Measurements from ENCODE around the gene KDM6B.

KDM6B gene

DNA sequence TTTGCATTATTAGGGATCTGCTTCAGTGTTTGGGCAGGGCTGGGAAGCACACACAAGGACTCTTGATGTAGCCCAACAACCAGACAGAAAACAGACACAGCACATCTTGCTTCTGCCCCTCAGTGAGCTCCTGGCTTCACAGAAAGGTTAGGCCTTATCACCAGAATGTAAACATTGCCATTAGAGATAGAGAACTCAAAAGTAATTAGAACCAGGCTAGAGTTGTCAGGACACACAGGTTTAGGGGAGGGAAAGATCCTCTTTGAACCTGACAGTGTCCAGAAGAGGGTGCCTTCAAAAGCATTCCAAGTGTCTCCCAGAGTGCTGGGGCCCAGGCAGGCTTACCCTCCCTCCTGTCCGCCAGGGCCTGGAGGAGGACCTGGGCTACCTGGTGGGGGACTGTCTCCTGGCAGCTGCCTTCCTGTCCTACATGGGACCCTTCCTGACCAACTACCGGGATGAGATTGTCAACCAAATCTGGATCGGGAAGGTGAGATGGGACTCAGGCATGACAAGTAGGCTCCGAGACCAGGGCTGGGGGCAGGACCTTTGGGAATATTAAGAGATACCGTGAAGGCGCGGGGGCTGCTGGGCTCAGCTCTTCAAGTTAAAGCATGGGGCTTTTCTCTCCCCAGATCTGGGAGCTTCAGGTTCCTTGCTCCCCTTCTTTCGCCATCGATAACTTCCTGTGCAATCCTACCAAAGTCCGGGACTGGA is 16.9 kb upstream of the KDM6B start:
- POLR2A ChIA-PET = interaction anchor here (0.8 kb wide), 1 partner anchor 139 kb away, joined by 3 read pairs; no protein-coding TSS in a partner anchor
- no peak overlapping the region for H3K27ac ChIP-seq (ENCODE audit: extremely low read depth, low read depth, low read length)
- no peak overlapping the region for H3K4me3 ChIP-seq (ENCODE audit: low read depth, low read length)
- H3K9me3 ChIP-seq (ENCODE audit: control insufficient read depth, insufficient read depth, low read depth, low read length) = no peaks in the 10 kb centered on the region
- H3K36me3 ChIP-seq (ENCODE audit: control insufficient read depth in 2 of 2, insufficient read depth in 1 of 2, low read length in 2 of 2) = no peaks in the 10 kb centered on the region
- H3K4me1 ChIP-seq (ENCODE audit: control insufficient read depth, insufficient read depth, low read length) = no peaks in the 10 kb centered on the region
- CTCF ChIA-PET = interaction anchor here (0.6 to 1.9 kb wide), 11 partner anchors 9 to 240 kb away, joined by 3 to 8 read pairs (median 4); no protein-coding TSS in a partner anchor
- TF ChIP-seq ZNF555 (tag by site-specific recombination; conservative IDR thresholded peaks at IDR 0.05) = no peak
- TF ChIP-seq ZNF23 (tag by site-specific recombination; IDR thresholded peaks at IDR 0.05; ENCODE audit: borderline replicate concordance) = no peak
- TF ChIP-seq, protein P1, sequence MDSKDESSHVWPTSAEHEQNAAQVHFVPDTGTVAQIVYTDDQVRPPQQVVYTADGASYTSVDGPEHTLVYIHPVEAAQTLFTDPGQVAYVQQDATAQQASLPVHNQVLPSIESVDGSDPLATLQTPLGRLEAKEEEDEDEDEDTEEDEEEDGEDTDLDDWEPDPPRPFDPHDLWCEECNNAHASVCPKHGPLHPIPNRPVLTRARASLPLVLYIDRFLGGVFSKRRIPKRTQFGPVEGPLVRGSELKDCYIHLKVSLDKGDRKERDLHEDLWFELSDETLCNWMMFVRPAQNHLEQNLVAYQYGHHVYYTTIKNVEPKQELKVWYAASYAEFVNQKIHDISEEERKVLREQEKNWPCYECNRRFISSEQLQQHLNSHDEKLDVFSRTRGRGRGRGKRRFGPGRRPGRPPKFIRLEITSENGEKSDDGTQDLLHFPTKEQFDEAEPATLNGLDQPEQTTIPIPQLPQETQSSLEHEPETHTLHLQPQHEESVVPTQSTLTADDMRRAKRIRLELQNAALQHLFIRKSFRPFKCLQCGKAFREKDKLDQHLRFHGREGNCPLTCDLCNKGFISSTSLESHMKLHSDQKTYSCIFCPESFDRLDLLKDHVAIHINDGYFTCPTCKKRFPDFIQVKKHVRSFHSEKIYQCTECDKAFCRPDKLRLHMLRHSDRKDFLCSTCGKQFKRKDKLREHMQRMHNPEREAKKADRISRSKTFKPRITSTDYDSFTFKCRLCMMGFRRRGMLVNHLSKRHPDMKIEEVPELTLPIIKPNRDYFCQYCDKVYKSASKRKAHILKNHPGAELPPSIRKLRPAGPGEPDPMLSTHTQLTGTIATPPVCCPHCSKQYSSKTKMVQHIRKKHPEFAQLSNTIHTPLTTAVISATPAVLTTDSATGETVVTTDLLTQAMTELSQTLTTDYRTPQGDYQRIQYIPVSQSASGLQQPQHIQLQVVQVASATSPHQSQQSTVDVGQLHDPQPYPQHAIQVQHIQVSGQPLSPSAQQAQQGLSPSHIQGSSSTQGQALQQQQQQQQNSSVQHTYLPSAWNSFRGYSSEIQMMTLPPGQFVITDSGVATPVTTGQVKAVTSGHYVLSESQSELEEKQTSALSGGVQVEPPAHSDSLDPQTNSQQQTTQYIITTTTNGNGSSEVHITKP (tag by site-specific recombination; IDR thresholded peaks at IDR 0.05) = no peak
- TF ChIP-seq ZNF175 (tag by site-specific recombination; IDR thresholded peaks at IDR 0.05) = no peak
- TF ChIP-seq ZNF585B (tag by site-specific recombination; IDR thresholded peaks at IDR 0.05) = no peak
- no peak for TF ChIP-seq ZNF843 (tag by site-specific recombination; IDR thresholded peaks at IDR 0.05)
- TF ChIP-seq, protein P2, sequence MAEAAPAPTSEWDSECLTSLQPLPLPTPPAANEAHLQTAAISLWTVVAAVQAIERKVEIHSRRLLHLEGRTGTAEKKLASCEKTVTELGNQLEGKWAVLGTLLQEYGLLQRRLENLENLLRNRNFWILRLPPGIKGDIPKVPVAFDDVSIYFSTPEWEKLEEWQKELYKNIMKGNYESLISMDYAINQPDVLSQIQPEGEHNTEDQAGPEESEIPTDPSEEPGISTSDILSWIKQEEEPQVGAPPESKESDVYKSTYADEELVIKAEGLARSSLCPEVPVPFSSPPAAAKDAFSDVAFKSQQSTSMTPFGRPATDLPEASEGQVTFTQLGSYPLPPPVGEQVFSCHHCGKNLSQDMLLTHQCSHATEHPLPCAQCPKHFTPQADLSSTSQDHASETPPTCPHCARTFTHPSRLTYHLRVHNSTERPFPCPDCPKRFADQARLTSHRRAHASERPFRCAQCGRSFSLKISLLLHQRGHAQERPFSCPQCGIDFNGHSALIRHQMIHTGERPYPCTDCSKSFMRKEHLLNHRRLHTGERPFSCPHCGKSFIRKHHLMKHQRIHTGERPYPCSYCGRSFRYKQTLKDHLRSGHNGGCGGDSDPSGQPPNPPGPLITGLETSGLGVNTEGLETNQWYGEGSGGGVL (tag by site-specific recombination; IDR thresholded peaks at IDR 0.05) = no peak
- no peak for TF ChIP-seq ZNF140 (tag by site-specific recombination; IDR thresholded peaks at IDR 0.05)
- TF ChIP-seq, protein P3, sequence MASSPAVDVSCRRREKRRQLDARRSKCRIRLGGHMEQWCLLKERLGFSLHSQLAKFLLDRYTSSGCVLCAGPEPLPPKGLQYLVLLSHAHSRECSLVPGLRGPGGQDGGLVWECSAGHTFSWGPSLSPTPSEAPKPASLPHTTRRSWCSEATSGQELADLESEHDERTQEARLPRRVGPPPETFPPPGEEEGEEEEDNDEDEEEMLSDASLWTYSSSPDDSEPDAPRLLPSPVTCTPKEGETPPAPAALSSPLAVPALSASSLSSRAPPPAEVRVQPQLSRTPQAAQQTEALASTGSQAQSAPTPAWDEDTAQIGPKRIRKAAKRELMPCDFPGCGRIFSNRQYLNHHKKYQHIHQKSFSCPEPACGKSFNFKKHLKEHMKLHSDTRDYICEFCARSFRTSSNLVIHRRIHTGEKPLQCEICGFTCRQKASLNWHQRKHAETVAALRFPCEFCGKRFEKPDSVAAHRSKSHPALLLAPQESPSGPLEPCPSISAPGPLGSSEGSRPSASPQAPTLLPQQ (tag by site-specific recombination; IDR thresholded peaks at IDR 0.05) = no peak
- no peak for TF ChIP-seq ZNF202 (tag by site-specific recombination; IDR thresholded peaks at IDR 0.05; ENCODE audit: borderline replicate concordance)
- no peak for TF ChIP-seq MYNN (tag by site-specific recombination; IDR thresholded peaks at IDR 0.05; ENCODE audit: borderline replicate concordance)
- no peak for TF ChIP-seq ZFP41 (tag by site-specific recombination; IDR thresholded peaks at IDR 0.05; ENCODE audit: borderline replicate concordance)
- no peak for TF ChIP-seq PRDM1 (tag by site-specific recombination; IDR thresholded peaks at IDR 0.05)
- no peak for TF ChIP-seq ZFHX2 (tag by site-specific recombination; conservative IDR thresholded peaks at IDR 0.05)
- TF ChIP-seq ZNF664 (tag by site-specific recombination; IDR thresholded peaks at IDR 0.05) = no peak
- TF ChIP-seq, protein P4, sequence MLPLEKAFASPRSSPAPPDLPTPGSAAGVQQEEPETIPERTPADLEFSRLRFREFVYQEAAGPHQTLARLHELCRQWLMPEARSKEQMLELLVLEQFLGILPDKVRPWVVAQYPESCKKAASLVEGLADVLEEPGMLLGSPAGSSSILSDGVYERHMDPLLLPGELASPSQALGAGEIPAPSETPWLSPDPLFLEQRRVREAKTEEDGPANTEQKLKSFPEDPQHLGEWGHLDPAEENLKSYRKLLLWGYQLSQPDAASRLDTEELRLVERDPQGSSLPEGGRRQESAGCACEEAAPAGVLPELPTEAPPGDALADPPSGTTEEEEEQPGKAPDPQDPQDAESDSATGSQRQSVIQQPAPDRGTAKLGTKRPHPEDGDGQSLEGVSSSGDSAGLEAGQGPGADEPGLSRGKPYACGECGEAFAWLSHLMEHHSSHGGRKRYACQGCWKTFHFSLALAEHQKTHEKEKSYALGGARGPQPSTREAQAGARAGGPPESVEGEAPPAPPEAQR (tag by site-specific recombination; IDR thresholded peaks at IDR 0.05) = no peak
- TF ChIP-seq, protein P5, sequence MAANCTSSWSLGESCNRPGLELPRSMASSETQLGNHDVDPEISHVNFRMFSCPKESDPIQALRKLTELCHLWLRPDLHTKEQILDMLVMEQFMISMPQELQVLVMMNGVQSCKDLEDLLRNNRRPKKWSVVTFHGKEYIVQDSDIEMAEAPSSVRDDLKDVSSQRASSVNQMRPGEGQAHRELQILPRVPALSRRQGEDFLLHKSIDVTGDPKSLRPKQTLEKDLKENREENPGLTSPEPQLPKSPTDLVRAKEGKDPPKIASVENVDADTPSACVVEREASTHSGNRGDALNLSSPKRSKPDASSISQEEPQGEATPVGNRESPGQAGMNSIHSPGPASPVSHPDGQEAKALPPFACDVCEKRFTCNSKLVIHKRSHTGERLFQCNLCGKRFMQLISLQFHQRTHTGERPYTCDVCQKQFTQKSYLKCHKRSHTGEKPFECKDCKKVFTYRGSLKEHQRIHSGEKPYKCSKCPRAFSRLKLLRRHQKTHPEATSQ (tag by site-specific recombination; IDR thresholded peaks at IDR 0.05) = no peak
- no peak for TF ChIP-seq ZNF391 (tag by site-specific recombination; IDR thresholded peaks at IDR 0.05; ENCODE audit: borderline replicate concordance, low read depth)
